Spleen (tissue), 7 donors: ENCODE results near the gene LARP4B.
A peak's percentile ranks its signal among the peaks of the same experiment; 100 is the strongest.

ENCODE experiments used
- CTCF ChIP-seq, 11 experiments: fragments of 200-600 bp in 7 of 11; fragments of 450-650 bp in 4 of 11; sonication (generic) in 4 of 11; IDR thresholded peaks in 8 of 11; conservative IDR thresholded peaks in 3 of 11; 1 replicate in 7 of 11; 2 replicates in 4 of 11; pipeline versions ENCODE4 v1.4.0 to v1.8.0; 2016 to 2021; ENCODE audit warnings: antibody characterized with exemption in 11 of 11, inconsistent platforms in 4 of 11, mild to moderate bottlenecking in 1 of 11
- POLR2A ChIP-seq, 3 donors: fragments of 450-650 bp; IDR thresholded peaks; one replicate each; pipeline ENCODE4 v1.5.1; 2017; ENCODE audit warnings: antibody characterized with exemption in 3 of 3, mild to moderate bottlenecking in 1 of 3
- POLR2AphosphoS5 ChIP-seq, 3 donors: sonication (generic); formaldehyde crosslinking; IDR thresholded peaks; one replicate each; pipeline ENCODE4 v1.5.1; 2017; ENCODE audit warnings: antibody characterized with exemption in 3 of 3
- donor health status: DM: no; HTN: no; CAD: no; lungs with moderate emphysema.
- donor health status: DM: no; HTN: no; CAD: no.
- donor health status: DM: no; HTN: no; CAD: no.

- TF ChIP-seq POLR2AphosphoS5 (IDR thresholded peaks at IDR 0.05) (peak in 1 of 3 donors; percentile 8), CTCF (IDR thresholded peaks at IDR 0.05 in 8 of 11, conservative IDR thresholded peaks at IDR 0.05 in 3 of 11) (no peak), POLR2A (IDR thresholded peaks at IDR 0.05) (no peak)
Measured at GRCh38 chr10:812787-813186, 118.7 kb downstream of the LARP4B start.
